ENCODE measurements around the gene FLVCR2. TPM values are rescaled to one million over a fixed set of nuclear protein-coding genes. Genes with fewer than 3 reads are reported as not detected.
A peak's percentile ranks its signal among the peaks of the same experiment; 100 is the strongest.

Gene FLVCR2
- polyA plus RNA-seq, 5 donors, result 4.3 to 9.8 (median 6.4) TPM

DNA sequence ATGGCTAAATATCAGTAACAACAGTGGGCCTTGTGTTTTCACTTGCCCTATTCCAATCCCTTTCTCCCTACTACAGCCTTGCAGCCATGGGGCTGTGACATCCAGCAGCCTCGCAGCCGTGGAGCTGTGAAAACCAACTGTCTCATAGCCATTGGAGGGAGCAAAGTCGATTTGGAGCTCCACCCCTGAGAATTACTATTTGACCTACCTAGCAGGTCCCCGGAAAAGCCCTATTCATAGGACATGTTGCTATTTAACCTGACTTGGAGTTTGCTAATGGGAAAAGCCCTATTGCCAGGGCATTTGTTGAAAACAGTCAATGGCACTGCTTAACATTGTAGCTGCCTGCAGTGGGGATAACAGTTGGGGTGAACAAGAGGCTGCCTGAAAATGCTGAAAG is 49.0 kb downstream of the FLVCR2 start:
- no peak for DNase-seq

DNA sequence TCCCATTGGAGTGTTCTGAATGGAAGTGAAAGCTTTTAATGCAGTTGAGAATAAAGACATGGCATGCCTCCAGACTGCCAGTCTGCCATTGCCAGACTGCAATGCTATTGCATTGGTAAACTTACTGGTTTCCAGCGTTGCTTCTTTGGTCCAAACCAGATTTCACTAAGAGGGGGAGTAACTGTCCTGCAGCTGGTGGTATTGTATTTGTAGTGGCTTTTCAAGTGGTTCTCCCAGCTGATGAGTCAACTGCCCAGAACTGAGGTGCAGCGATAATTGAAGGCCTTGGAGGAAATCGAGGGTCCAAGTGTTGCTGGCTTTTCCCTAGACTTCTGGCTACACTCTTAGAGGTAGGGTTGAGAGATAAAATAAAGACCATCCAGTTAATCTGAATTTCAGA is 50.4 kb downstream of the FLVCR2 start:
- DNase-seq, result no peak

DNA sequence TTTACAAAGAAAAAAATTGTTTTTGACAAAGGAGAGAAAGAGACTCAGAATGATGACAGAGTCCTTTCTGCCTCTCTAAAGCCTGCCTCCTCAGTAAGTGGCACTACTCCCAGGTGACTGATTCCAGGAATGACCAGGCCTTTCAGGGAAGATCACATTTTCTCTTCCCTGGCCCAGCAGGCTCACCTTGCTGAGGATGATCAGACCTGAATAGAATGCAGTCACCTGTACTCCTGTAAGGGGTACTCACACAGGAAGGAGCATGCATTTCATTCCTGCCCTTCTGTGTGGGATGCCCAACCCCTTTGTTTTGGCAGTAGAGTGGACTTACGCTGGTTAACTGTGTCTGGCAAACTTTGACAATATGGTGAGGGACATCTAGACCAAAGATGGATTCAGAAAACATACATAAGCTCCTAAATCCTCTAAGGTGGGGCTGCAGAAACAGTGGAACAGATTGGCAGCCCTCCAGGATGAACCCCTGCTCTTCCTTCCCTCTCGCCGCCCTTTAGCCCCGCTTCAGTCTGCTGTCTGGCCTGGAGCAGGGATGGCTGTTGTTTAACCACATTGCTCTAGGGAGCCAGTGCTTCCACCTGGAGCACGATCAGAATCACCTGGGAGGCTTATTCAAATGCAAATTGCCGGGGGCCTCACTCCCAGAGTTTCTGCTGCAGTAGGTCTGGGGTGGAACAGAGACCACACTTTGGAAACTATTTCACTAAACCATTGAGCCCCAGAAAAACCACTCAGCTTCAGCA is 52.5 kb downstream of the FLVCR2 start:
- no peak for DNase-seq

DNA sequence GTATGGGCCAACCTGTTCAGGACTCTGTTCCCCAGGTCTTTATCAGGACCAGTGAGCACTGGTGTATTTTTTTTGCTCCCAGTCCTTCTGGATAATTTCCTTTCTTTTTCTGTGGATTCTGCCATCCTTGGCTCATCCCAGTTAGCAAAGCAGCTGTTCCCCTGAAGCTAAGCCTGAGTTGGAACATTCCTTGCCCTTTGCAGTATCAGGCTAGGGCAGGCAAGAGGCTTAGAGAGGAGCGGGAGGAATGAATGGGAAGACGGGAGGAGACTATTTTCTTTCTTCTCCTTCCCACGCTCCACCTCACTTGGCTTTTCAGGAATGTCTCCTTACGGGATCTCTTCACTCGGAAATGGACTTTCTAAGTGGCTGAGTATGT is 53.0 kb downstream of the FLVCR2 start:
- no peak for DNase-seq

DNA sequence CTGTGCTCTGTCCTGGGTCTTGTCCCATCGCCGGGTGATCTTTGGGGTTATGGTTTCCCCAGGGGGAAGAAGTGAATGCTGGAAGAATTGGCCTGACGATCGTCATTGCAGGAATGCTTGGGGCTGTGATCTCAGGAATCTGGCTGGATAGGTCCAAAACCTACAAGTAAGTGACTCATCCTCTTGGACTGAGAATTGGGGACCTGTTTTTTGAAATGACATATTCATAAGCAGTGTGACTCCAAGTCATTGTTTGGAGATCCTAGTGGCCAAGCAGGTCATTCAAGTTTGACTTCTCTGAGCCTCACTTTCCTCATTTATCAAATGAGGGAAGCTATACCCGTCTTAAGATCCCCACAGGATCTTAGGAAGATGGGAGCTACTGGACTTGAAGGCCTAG is 56.4 kb downstream of the FLVCR2 start:
- DNase-seq, result no peak

DNA sequence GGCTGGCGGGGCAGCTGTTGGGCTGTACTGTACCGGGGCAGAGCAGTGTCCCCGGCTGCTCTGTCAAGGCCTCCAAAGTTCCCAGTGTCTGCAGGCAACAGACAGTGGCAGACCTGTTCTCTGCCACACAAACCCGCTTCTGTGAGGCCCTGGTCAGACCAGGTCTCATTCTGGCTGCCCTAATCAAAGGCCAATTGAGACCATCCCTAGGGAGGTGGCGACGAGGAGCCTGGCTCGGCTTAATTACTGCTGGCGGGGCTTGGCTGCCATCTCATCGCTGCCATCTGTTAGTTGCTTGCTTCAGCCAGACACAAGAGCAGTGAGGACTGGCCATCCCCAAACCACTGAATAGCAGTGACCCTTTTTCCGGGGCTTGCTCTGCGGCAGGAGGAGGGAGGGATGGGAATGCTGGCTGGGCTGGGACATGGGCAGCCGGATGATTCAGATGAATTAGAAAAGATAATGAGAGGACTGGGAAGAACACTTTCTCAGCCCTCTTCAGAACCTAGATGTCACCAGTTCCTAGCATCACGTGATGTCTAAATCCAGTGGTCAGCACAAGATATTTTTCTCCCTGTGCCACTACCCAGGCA is 57.8 kb downstream of the FLVCR2 start:
- DNase-seq, result no peak

DNA sequence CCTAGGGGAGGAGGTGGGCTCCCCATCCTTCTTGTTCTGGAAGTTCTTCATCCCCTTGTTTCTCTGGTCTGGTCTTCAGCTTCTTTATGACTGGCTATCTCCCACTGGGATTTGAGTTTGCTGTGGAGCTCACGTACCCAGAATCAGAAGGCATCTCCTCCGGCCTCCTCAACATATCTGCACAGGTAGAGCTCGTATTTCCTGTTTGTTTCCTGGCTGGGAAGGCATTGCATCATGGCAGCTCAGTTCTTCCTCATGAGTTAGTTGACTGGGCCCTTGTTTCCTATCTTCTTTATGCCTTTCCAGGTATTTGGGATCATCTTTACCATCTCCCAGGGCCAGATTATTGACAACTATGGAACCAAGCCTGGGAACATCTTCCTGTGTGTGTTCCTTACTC is 62.5 kb downstream of the FLVCR2 start:
- no peak for DNase-seq

DNA sequence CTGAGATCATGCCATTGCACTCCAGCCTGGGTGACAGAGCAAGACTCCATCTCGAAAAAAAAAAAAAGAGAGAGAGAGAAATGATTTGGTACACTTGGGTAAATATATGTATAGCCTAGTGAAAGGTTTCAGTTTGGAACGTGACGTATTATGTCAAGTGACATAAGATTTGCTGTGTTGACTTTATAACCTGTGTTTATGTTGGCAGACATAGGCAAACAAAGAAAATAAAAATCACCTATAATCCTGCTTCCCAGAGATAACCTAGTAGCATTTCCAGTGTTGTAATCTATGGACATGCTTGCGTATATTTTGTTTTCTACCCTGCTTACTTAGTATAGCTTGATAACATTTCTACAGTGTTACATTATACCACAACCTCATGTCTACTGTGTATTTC is 65.6 kb downstream of the FLVCR2 start:
- DNase-seq, result no peak

DNA sequence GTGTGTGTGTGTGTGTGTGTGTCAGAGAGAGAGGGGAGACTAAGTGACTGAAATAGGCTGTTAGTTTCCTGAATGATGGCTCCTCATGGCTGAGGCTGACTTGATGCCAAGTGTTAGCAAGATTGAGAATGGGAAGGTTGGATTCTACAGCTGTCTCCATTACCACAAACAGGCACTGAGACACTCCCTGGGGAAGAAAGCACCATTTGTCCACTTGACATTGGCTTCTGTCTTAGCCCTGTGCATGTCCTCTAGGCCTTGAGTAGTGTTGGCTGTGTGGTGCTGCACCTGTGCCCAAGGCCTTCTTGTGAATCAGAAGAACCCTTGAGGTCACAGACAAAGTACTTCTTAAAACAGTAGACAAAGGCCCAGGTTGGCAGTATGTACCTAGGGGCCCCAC is 66.6 kb downstream of the FLVCR2 start:
- DNase-seq, result no peak

DNA sequence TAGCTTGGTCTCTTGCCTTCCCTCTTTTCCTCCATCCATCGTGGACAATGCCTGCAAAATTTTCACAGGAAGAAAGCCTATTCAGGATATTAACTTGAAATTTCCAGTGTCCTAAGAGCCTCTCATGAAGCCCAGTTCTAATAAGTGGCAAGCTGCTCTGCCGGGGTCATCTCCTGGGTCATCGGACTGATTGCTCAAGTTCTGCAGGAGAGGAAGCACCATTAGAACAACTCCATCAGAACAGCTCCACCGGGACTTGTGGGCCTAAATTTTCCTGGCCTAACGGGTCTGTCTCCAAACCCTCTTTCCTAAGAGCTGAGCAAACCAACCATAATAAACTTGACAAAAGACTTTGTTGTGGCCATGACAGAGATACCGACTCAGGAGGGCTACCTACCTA is 68.3 kb downstream of the FLVCR2 start:
- no peak for DNase-seq

DNA sequence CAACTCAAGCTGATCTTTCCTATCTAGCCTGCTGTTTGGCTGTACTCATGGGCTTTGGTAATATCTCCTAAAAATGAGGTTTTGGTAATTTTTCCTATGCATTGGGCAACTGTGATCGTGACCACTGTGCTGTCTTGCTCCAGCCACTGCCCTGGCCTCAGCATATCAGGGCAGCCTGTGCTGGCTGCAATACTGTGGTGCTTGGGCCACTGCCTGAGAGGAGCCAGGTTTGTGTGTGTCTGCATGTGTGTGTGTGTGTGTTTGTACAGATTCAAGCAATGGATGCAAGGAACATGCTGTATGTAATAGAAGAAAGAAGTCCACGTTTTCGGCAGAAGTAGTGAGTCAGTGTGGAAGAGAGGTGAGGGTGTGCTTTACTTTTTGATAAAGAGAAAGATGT is 69.2 kb downstream of the FLVCR2 start:
- DNase-seq, result no peak

DNA sequence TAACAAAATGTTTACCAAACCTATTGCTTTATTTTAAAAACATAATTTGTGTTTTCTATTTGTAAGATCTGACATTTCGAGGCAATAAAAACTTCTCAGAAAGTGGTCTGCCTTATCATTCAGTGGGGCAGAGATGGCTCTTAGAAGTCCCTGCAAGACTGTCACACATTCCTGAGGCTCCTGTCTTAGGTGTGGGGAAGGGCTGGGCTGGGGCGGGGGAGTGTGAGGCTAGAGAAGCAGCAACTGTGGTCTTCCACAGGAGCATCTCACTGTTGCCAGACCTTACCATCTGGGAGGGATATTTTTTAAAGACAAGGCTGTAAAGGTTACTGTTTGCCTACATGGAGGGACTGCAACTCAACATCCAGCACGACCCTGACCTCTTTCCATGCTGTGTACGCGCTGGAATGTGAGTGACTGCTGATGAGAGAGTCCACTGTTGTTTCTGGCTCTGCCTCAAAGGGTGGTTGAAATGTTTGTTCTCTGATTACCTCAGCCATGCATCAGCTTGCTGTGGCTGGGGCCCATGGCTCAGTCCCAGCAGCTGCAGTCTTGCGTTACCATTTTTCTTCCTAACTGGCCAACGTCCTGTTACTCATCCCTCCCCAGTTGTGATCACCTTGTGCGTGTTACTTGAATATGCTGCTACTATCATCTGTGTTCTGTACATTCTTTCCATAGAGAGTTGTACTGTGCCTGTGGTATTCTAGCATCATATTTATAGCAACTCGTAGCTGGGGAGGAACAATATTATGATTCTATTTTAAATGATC is 69.8 kb downstream of the FLVCR2 start:
- DNase-seq, result peak; percentile 45 to 69

DNA sequence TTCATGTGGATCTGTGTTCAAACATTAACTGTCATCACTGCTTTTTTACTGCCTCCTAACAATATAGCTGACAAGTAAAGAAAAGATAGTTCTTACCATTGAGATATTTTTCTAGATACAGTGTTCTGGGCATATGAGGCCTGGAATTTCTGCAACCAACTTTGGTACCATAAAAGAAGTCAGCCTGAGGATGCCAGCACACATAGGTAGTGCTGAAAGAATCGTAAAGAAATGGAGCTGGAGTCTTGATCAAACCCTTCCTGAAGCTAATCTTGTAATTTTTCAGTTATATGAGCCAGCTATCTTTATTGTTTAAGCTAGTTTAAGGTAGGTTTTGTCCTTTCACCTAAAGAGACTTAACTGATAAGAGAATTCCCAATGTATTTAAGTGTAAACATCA is 70.9 kb downstream of the FLVCR2 start:
- no peak for DNase-seq

DNA sequence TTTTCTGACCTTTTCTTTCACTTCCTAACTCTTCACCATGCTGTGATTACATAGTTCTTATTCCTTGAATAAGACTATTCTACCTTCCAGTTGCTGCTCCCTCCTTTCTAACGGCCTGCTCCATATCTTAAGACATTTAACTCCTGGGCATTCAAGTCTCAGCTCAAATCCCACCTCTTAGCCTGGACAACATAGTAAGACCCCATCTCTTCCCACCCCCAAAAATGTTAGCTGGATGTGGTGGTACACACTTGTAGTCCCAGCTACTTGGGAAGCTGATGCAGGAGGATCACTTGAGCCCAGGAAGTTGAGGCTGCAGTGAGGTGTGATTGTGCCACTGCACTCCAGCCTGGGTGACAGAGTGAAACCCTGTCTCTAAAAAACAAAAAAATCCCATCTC is 71.4 kb downstream of the FLVCR2 start:
- DNase-seq, result no peak

DNA sequence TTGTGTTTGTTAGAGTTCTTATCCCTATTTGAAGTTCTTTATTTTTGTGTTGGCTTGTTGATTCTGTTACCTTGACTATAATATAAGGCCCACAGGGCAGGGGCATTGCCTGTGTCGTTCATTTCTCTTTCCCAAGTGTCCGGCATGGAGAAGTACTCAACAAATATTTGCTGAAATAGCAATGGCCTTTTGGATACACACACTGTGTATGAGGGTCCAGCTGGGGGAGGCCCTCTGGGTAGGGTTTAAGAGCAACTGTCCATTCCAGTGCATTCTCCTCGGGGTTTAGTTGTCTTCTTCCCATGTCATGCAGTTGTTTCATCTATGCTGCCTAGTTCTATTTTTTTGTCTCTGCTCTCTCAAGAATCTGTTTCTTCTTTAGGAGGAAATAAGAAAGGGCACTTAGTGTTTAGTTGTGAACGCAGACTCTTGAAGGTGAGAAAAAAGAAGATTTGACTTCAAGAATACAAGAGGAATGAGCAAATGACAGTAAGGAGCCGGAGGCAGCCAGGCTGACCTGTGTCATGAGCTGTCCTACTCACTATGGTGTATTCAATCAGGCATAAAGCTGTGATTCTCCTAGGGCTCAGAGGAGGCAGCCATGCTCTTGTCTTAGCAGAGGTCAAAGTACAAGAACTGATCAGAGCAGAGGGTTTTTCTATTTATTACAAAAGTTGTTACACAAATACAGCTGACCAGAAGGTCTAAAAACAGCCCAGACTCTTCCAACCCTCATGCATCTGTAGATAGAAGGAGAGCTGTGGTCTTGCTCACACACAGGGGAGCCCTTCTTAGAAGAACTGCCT is 72.0 kb downstream of the FLVCR2 start:
- DNase-seq, result no peak

DNA sequence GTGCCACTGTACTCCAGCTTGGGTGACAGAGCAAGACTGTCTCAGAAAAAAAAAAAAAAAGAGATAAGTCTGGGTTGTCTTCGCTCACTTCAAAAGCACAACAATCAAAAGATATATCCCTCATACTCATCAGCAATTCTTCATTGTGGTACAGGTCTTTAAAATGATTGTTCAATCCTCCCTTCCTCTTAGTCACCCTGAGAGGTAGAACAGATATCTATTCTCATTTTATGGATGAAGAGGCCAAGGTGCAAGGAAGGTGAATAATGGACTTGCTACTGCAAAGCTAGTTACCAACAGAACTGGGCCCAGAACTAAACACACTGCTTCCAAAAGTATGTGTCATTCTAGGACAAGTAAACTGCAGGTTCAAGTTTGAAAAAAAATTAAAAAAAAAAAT is 75.1 kb downstream of the FLVCR2 start:
- DNase-seq, result no peak

DNA sequence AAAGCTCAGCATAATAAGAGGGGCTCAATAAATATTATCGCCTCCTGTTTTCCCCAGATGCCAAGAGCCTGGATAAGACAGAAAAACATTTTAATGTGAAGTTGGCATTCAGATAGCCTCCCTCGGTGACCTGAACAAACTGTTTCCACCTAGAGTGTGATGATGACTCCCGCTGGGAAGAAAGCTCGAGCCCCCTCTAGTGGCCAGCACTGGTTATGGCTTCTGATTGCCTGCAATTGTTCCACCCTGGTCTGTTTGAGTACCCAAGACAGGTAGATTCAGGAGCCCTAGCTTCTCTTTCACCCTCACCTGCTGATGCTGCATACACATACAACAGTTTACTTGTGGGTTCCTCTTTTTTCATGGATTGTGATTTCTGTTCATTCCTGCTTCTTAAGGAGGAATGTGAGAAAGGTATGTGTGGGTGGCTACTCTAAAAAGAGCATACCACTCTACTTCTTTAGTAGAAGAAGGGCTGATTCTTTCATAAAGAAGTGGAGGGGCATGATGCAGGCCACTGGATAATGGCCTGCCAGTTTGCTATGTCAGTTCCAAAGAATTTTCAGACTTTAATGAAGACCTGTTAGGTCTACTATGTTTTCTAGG is 75.8 kb downstream of the FLVCR2 start:
- peak; percentile 52 to 66 for DNase-seq

DNA sequence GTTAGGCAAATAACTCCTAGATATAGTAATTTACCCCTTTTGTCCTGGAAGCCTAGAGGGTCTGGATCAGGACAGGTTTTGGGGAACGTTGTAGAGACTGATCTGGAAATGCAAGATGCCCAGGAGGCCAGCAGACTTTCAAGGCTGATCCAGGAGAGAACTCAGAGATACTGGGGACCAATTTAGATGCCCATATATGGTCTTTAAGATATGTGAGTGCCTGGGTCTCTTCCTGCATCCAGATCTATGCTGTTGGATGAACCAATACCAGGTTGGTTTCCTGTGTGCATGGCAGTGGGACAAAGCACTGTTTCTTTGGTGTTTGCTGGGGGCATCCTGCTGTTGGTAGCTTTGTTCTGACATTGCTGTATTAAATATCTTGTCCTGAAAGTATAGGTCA is 76.8 kb downstream of the FLVCR2 start:
- no peak for DNase-seq

DNA sequence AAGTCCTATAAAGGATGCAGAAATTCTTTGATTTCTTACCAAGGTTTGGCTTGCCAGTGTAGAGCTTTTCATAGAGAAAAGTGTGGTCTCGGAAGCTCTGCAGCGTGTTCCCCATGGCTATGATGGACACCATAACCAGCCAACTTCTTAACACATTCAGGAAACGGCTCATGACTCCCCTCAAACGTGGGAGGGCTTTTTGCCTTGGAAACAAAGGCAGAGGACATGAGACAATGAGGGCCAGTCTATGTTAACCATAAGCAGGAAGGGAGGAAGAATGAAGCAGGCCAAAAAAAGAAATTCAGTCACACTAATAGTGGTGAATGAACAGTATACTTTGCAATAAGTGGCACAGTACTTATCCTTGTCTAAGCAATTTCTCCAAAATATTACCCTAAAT is 78.9 kb downstream of the FLVCR2 start:
- no peak for DNase-seq

DNA sequence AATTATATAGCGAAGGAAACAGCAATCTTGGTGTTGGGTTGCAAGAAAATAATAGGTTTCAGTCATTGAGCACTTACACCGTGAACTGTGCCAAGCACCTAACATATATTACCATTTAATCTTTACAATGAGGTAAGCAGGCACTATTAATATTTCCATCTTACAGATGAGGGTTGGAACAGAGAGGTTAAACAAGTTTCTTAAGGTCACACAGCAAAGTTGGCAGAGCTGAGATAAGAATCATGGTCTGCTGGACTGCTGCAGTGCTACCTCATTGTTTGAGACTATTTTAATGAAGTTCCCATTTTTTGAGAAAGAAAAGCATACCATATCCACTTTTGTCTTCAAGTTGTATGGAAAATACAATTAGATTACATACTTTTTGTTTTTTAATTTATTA is 80.5 kb downstream of the FLVCR2 start:
- DNase-seq, result no peak

DNA sequence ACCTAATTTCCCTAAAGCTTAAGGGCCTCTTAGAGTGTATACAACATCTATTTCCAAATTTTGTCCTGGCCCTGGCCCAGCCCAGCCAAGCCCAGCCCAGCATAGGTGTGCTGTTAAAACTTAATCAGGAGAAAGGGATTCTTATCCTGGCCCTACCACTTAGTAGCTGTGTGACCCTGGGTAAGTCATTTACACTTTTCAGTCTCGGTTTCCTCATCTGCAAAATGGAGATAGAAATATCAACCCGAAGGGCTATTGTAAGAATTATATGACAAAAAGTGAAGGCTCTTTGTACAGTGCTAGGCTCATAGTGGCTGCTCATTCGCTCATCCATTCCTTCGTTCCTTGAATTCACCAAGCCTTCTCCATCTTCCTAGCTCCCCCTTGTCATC is 81.8 kb downstream of the FLVCR2 start:
- no peak for DNase-seq
